ENCODE measurements around the gene HGF. TPM values are rescaled to one million over a fixed set of nuclear protein-coding genes. Genes with fewer than 3 reads are reported as not detected.
"Not testable (repeated sequence)": the region's sequence is repeated elsewhere in the genome, so short reads cannot be mapped to it uniquely, and the experiment has no call there.

HGF gene
- total and polyA plus RNA-seq, 2 of the 8 experiments (the other 6 are each of a cell fraction or from before 2014, with no cell fraction given), result 0.05 to 0.60 TPM

DNA sequence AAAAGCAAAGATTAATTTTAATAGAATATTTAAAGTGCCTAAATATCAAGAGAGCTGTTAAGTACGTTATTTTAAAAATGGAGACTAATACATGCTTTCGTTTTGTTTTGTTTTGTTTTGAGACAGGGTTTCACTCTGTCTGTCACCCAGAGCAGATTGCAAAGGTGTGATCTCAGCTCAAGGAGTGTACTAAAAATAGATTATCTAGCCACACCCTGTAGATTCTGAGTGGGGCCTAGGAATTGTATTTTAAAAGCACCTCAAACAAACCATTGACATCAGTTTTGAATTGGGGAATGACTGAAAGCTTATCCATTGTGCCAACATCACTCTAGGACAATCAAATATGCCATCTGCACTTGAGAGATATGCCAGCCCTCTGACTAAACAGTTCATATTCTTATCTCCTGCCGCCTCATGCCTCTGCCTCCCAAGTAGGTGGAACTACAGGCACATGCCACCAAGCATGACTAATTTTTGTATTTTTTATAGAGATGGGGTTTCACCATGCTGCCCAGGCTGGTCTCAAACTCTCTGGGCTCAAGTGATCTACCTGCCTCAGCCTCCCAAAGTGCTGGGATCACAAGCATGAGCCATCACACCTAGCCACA is 43.1 kb upstream of the HGF start:
- H3K23me2 ChIP-seq (ENCODE audit: low read depth, low read length); DNase-seq (ENCODE audit: low read depth in 1 of 2, low spot score in 2 of 2); H3K56ac ChIP-seq (replicated peaks; ENCODE audit: insufficient read length, low read depth, low read length); H3K9me3 ChIP-seq (ENCODE audit: insufficient read depth in 2 of 2, low read depth in 1 of 2, low read length in 1 of 2); H3K36me3 ChIP-seq (ENCODE audit: control insufficient read depth in 2 of 4, insufficient read depth in 4 of 4, low read length in 3 of 4); H4K20me1 ChIP-seq (replicated peaks in 1 of 2; ENCODE audit: control insufficient read depth in 1 of 2, insufficient read depth in 2 of 2, low read length in 2 of 2); H3K4ac ChIP-seq (replicated peaks; ENCODE audit: insufficient read length, low read depth, low read length); H3K23ac ChIP-seq (ENCODE audit: insufficient read length); FAIRE-seq; H3K9ac ChIP-seq (replicated peaks in 1 of 4; ENCODE audit: extremely low read depth in 1 of 4, low read depth in 3 of 4, low read length in 3 of 4); H3K79me2 ChIP-seq (ENCODE audit: control insufficient read depth in 1 of 2, insufficient read depth in 2 of 2, low read length in 2 of 2); H3K4me1 ChIP-seq (replicated peaks in 1 of 4; ENCODE audit: control insufficient read depth in 3 of 4, insufficient read depth in 4 of 4, low read length in 3 of 4); H3K14ac ChIP-seq (ENCODE audit: insufficient read length); H4K8ac ChIP-seq (ENCODE audit: extremely low read depth, insufficient read depth, low read length); POLR2A ChIA-PET (ENCODE audit: partially characterized antibody); H3K27me3 ChIP-seq (replicated peaks in 1 of 4; ENCODE audit: control insufficient read depth in 3 of 4, extremely low read depth in 1 of 4, insufficient read depth in 3 of 4, low read length in 3 of 4); H2AK5ac ChIP-seq (ENCODE audit: low read depth, low read length); H3K79me1 ChIP-seq (ENCODE audit: low read depth, low read length); H3K4me3 ChIP-seq (ENCODE audit: extremely low read depth in 1 of 4, insufficient read depth in 2 of 4, low read depth in 3 of 4, low read length in 4 of 4); H4K91ac ChIP-seq (replicated peaks; ENCODE audit: insufficient read length, low read length); H3K27ac ChIP-seq (ENCODE audit: low read depth, low read length); H2BK15ac ChIP-seq (ENCODE audit: low read length); H4K5ac ChIP-seq (ENCODE audit: insufficient read length, low read depth, low read length); H2BK120ac ChIP-seq (replicated peaks; ENCODE audit: low read depth, low read length); H2BK5ac ChIP-seq (ENCODE audit: low read depth, low read length); H2BK12ac ChIP-seq (ENCODE audit: low read depth, low read length); H3K18ac ChIP-seq (ENCODE audit: extremely low read depth, low read length); H3K4me2 ChIP-seq (ENCODE audit: insufficient read depth in 1 of 2, low read depth in 2 of 2, low read length in 2 of 2); H2BK20ac ChIP-seq (ENCODE audit: low read length); H2AFZ ChIP-seq (ENCODE audit: low read length): not testable (repeated sequence)
- WGBS, 2 experiments (ENCODE audit: extremely low coverage in 1 of 2, insufficient coverage in 1 of 2, insufficient read length in 1 of 2, insufficient replicate concordance in 2 of 2, low coverage in 1 of 2, low lambda C conversion rate in 2 of 2, missing lambda C conversion rate in 1 of 2), result 91% methylated on average over 3 of the region's 3 CpGs; no CpG with 5 or more reads in 1 of the 2 experiments
- CTCF ChIA-PET (ENCODE audit: partially characterized antibody), result interaction anchor here (1.4 kb wide), 1 partner anchor 15 kb away, joined by 4 read pairs; no protein-coding TSS in a partner anchor
